Suppressor macrophage (primary cell): ENCODE data around the gene MAP4K2.

Source experiments
- DNase-seq, 4 experiments: peaks; one replicate each; pipeline ENCODE4 v3.0.0-alpha.2; 2020 to 2022

MAP4K2 gene

DNA sequence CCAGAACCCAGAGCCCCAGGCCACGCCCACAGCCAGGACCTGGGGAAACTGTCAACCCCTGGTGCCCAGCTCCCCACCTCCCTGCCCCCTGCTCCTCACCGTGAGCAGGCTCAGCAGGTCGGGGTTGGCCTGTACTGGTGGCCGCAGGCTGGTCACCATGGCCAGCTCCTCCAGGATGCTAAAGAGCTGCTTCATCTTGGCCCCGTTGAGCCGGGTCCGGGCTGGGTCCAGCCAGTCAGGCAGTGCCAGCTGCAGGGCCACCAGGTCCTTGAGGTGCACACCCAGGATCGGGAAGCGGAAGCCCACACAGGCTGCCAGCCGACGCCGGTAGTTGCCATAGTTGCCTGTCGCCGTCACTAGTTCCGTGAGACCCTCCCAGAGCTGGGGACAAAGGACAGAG, 66.4 kb downstream of the MAP4K2 start:
- DNase-seq: no peak

DNA sequence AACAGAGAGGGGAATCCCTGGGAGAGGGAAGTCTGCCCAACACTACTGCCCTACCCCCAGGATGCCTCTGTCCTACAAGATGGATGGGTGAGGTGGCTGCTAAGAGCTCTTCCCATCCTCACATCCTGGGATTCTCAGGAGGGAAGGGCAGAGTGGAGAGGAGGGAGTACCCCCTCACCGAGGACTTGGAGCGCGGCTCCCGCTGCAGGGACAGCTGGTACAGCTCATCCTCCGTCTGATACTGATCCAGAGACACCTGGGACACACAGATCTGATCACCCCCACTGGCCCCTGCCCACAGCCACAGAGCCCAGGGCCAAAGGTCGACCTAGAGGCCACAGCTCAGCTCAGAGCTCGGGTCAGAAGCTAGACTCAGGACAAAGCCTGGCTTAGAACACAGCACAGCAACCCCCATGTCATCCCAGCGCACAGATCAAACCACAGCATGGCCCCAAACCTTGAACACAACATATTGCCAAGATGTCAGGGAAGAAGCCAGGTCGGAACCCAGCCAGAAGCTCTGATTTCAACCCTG, 67.2 kb downstream of the MAP4K2 start:
- no peak for DNase-seq
